H1 (cell line): ENCODE data around the gene SCMH1. TPM values are rescaled to one million over a fixed set of nuclear protein-coding genes. Genes with fewer than 3 reads are reported as not detected.

Experiments used
- CHD7 ChIP-seq: fragments of 300-600 bp; sonication (generic); IDR thresholded peaks from 2 replicates; pipeline ENCODE4 v1.7.1; 2012; ENCODE audit warnings: low read length, moderate library complexity, mild to moderate bottlenecking, inconsistent platforms; ENCODE audit not compliant: insufficient replicate concordance
- CTBP2 ChIP-seq: IDR thresholded peaks from 2 replicates; pipeline ENCODE4 v1.7.0; 2011; ENCODE audit warnings: borderline replicate concordance, mild to moderate bottlenecking, moderate library complexity, mixed read lengths, low read length; ENCODE audit not compliant: insufficient read depth, insufficient read length
- KDM4A ChIP-seq: IDR thresholded peaks from one replicate; pipeline ENCODE4 v1.7.1; 2012; ENCODE audit warnings: low read depth, mild to moderate bottlenecking, moderate library complexity, low read length, inconsistent platforms; ENCODE audit not compliant: severe bottlenecking
- NRF1 ChIP-seq: IDR thresholded peaks from 2 replicates; pipeline ENCODE4 v1.6.1; 2011; ENCODE audit warnings: mild to moderate bottlenecking, low read depth, low read length, improper control_type of control experiment
- ZNF274 ChIP-seq: IDR thresholded peaks from 2 replicates; pipeline ENCODE4 v1.7.0; 2012; ENCODE audit warnings: low read length, borderline replicate concordance; ENCODE audit errors: extremely low read depth
- polyA plus RNA-seq, 7 experiments: library from polyadenylated mRNA; depleted of rRNA in 3 of 7; stranded (reverse) in 5 of 7; unstranded in 2 of 7; fragments of >200 nt in 5 of 7; fragments of 200-250 nt in 2 of 7; gene quantifications; 1 replicate in 5 of 7; 2 replicates in 1 of 7; 4 replicates in 1 of 7; pipeline versions ENCODE4 v1.2.1 to v1.2.3, GENCODE V29; 2011 to 2013; ENCODE audit warnings: missing spikeins in 2 of 7, mixed read lengths in 2 of 7
- total RNA-seq: library from RNA; stranded (reverse); fragmentation: NEBNext Ultra II Directional; extraction: Animal tissue kit (Norgen Biotek cat#: 25700); gene quantifications from 2 replicates; pipeline ENCODE4 v1.2.1, GENCODE V29; 2021

The SCMH1 gene
- total and polyA plus RNA-seq, 2 of the 8 experiments (the other 6 are each of a cell fraction or from before 2014, with no cell fraction given), result 16.6 to 30.7 TPM

- TF ChIP-seq CHD7 (no peak), ZNF274 (no peak), KDM4A (no peak), CTBP2 (no peak), NRF1 (no peak)
Observed at GRCh38 chr1:41272601-41273000, 30.5 kb upstream of the SCMH1 start (continued).
